NCI-H1105 treated with DMSO at 0.1 percent for 48 hours (cell line): Measurements from ENCODE around the gene DNAJC6.
"Not testable (repeated sequence)": the region's sequence is repeated elsewhere in the genome, so short reads cannot be mapped to it uniquely, and the experiment has no call there.

Source experiments
- DNase-seq: peaks from one replicate; lab custom pipeline; 2025; lab: John Stamatoyannopoulos, UW

Gene DNAJC6

DNA sequence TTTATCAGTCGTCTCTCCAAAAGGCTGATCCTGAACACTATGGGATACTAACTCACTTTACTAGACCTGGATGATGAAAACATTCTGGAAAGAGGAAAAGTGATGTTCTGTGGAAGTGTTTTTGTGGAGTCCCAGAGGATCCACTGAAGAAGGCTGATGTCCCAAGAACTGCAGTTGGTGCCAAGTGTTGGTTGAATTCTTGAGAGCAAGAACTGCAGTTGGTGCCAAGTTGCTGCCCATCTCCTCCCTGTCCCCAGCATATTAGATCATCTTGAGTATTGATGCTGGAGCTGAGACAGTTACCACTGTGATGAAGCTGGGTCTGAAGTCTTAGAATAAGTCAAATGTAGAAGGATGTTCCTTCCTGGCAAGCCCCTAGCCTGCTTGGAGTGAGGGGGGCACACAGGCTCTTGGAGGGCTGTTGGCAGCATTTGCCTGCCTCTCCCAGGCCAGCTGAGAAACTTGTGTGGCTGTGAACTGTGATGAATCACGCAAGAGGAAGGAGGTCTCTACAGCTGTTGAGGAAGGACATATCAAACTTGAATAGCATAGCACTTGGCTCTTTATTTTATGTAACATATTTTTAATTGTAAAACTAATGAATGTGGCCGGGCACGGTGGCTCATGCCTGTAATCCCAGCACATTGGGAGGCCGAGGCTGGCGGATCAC lies 48.1 kb downstream of the DNAJC6 start:
- no peak for DNase-seq

DNA sequence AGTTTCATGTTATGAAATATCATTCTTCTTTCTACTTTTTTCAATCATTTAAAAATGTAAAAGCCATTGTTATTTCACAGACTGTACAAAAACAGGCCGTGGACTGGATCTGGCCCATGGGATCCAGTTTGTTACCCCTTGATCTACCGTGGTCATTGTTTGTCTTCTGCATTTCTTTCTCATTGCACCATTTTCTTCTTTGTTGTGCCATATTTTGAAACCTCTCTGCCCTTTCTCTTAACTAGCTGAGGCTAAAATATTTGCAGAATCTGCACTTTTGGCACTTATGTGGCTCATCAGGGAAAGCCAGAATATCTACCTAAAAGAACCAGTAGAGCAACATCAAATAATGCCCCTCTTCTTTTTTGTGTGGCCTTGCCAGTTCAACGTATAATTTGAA lies 50.5 kb downstream of the DNAJC6 start:
- no peak for DNase-seq

DNA sequence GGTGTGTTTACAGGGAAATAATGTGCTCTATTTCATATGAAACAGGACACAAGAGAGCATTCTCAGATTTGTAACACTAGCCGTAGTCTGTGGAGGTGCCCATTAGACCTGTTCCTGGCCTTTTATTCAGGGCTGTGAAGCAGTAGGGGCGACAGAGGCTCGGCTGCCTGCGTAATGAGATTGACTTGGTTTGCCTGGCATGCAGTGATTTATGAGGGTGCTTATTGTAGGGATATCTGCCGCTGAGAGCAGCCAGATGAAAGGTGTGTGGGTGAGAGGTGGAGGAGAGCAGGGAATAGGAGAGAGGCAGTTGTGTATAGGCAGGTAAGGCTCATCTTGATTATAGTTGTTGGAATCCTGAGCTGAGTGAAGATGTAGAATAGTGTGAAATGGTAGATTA lies 51.3 kb downstream of the DNAJC6 start:
- DNase-seq: no peak

DNA sequence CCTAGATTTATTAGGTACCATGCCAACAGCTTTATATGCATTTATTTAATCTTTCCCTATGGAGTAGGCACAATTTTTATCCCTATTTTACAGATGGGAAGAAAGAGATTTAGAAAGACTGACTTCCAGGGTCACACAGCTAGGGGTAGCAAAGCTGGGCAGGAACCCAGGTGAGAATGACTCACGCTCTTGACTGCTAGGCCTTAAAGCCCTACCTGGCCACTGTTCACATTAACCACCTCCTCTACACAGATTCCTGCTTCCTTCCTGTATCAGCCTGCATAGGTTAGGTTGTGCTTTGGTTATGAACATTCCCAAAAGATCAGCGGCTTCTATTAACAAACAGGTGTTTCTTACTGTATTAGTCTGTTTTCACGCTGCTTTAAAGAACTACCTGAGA lies 53.2 kb downstream of the DNAJC6 start:
- no peak for DNase-seq

DNA sequence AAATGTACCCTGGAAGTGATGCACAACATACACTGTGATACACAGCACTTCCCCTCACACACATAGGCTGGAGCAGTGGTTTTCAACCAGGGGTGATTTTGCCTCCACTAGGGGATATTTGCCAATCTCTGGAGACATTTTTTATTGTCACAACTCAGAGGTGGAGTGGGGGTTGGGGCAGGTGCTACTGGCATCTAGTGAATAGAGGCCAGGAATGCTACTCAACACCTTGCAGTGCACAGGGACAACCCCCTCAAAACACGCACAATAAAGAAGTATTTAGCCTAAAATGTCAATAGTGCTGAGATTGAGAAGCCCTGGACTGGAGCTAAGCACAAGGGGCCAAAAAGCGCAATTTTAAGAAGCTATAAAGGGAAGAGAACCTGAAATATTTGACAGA lies 54.1 kb downstream of the DNAJC6 start:
- DNase-seq: no peak

DNA sequence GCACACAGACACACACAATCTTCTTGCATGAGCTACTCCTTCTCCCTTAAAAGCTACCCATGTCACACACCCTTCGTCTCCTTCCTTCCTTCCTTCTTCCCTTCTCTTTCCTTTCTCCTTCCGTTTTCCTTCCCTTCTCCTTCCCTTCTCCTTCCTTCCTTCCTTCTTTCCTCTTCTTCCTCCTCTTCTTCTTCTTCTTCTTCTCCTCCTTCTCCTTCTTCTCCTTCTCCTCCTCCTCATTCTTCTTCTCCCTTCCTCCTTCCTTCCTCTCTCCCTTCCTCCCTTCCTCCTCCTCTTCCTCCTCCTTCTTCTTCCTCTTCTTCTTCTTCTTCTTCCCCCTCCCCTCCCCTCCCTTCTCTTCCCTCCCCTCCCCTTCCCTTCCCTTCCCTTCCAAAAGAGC lies 59.1 kb downstream of the DNAJC6 start:
- no peak for DNase-seq

DNA sequence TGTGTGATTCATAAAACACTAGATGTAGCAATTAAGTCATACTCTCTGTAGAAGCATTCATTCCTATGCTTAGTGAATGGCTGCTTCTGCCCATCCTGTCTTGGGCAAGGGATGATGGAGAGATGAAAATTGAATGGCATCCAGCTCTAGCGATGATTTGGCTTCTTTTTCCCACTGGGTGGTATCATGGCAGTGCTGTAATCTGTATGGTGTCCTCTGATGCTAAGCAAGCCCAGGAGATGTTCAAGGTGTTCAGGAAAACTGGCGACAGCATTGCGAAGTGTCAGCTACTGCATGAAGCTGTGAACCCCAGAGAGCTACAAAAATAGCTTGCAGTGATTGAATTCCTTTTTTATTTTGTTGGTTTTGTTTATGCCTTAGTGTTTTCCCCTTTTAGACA lies 62.2 kb downstream of the DNAJC6 start:
- DNase-seq: peak; percentile 62

DNA sequence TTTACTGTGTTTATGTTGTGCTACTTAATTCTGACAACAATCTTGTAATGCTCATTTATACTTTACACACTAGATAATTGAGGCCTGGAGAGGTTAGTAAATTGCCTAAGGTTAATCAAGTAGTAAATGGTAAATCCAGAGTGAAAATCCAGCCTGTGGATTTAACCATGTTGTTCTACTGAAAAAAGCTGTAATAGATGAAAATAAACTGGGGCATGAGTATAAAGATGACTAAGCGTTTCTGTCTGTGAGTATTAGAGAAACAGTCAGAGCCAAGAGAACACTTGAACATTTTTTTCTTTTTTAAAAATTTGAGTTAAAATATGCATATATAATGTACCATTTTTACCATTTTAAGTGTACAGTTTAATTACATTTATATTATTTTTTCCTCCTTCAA lies 63.2 kb downstream of the DNAJC6 start:
- peak; percentile 8 for DNase-seq

DNA sequence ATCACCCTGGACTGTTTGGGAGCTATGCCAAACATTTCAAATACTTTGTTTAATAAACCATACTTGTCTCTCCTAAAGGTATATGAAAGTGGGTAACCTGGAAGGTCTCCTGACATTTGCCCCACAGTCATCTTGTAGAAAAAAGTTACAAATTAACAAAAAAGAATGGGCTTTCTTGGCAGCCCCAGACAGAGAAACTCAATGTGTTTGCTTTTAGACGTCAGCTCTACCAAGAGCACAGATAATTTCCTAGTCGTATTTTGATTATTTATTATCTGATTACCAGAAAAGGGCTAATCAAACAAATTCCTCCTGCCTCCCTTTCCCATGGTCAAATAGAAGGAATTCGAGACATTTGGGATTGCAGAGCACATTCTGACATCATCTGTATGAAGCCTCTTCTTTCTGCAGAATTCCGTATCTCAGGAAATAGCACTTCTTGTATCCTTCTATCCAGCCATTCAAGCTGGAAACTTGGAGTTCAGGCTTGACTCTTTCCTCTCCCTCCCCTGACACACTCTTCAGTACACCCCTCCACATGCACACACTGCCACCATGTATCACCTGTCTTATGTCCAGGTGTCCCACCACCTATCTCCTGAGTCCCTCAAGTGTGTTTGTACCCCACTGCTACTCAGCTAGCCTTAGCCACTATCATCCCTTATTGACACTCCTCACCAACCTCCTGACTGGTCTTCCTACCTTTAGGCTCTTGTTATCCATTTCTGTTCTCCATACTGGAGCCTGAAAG lies 68.3 kb downstream of the DNAJC6 start:
- DNase-seq: no peak

DNA sequence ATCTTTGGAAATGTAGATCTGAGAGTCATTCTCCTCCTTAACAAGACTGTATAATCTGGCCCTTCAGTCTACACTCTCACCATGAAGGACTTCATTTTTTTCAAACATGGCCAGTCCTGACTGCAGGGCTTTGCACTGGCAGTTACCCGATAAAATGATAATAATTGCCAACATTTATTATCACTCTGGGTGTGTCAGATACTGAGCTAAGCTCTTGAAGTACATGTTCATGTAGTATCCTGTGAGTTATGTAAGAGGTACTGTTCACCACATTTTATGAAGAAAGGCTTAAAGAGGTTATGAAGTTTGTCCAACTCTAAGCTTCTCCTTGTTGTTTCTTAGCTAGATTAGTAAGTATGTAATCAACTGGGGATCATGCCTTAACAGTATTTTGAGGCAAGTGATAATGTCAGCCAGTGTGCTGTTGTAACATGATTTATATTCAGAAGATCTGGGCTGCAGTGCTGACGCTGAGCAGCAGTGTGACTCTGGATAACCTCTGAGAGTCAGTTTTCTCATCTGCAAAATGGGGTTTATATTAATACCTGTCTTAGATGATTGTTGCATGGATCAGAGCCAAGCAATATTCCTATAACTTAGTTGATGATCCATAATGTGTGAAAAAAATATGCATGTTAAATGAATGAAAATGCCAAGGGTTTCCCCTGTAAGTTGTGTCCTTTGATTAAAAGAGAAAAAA lies 69.1 kb downstream of the DNAJC6 start:
- no peak for DNase-seq

DNA sequence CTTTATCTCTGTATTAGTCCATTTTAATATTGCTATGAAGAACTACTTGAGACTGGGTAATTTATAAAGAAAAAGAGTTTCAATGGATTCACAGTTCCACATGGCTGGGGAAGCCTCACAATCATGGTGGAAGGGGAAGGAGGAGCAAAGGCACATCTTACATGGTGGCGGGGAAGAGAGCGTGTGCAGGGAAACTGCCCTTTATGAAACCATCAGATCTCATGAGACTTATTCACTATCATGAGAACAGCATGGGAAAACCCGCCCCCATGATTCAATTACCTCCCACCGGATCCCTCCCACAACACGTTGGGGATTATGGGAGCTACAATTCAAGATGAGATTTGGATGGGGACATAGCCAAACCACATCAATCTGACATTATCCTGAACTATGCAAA lies 75.1 kb downstream of the DNAJC6 start:
- DNase-seq: not testable (repeated sequence)

DNA sequence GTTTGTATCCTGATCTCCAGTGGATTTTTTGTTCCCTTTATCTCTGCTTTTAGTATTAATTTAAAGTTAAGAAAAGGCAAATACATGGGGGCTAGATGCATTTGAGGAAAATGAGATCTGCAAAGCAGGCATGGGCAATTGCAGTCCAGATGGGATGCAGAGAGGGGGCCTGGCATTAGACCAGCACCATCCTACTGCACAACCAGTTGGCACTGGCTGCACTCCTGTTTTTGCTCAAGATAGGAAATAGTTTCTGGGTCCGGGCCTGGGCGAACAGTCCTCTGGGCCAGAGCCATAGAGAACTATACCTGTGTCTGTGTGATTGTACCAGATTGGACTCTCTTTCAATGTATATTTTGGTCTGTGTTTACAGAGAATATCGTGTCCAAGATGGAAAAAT lies 77.1 kb downstream of the DNAJC6 start:
- no peak for DNase-seq

DNA sequence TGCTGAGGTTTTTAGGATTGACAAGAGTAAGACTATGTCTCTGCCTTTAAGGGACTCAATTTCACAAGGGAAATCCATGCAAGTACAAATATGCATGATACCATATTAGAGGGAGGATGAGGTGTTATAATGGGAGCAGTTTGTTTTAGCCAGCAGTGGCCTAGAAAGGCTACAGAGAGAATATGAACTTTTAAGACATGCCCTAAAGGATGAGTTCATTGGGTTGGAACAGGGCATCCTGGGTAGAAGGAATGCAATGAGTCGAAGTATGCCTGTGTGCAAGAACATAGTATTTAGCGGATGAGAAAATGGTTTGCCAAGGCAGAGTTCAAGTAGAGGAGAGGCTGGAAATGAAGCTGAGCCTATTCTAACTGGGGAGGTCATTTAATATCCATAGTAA lies 78.5 kb downstream of the DNAJC6 start:
- DNase-seq: no peak

DNA sequence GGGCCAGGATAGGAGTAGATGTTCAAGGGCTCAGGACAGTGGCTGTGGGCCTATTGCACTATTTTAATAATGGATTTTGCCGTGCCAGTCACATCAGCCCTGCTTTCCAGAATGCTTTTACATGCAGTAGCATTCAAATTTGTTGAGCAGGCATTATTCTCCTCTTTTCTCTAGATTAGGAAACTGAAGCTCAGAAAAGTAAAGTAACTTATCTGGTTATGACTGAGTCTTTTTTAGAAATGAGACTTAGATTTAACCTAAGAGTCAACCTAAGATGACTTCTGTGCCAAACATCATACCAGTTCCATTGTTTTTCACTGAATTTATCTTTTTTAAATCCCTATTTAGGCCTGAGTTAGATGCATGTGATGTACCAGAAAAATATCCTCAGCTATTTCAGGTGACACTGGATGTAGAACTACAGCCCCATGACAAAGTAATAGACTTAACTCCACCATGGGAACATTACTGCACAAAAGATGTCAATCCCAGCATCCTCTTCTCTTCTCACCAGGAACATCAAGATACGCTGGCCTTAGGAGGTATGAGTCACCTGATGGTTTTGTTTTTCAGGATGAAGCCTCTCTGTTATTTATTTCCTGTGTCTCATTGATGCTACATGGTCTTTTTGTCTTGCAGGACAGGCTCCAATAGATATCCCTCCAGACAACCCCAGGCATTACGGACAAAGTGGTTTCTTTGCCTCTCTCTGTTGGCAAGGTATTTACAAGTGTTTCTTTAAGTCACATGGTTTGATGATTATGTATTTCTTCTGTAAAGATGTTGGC lies 79.8 kb downstream of the DNAJC6 start:
- DNase-seq: no peak

DNA sequence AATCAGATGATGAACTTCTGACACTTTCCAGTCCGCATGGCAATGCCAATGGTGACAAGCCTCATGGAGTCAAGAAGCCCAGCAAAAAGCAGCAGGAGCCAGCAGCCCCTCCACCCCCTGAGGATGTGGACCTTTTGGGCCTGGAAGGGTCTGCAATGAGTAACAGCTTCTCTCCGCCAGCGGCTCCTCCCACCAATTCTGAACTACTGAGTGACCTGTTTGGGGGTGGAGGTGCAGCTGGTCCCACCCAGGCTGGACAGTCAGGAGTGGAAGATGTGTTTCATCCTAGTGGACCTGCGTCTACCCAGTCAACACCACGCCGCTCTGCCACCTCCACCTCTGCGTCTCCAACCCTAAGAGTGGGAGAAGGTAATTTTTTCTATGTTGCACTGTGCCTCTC lies 83.2 kb downstream of the DNAJC6 start:
- no peak for DNase-seq

DNA sequence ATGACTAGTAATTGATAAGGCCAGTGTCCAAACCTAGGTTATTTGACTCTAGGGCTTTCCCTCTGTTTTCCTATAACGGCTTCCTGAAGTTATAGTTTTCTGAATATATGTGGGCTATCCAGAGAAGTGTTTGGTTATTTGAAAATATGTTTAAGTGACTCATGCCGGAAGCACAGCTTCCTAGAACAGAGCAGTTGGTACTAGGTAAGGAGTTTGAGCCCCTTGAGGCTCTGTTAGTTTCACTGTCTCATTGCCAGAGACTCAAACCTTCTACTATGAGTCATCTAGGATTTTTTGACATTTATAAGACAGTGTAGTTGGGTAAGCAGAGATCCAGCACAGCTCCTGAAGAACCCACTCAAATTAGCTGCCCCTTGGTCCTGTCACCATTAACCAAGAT lies 84.0 kb downstream of the DNAJC6 start:
- DNase-seq: no peak

DNA sequence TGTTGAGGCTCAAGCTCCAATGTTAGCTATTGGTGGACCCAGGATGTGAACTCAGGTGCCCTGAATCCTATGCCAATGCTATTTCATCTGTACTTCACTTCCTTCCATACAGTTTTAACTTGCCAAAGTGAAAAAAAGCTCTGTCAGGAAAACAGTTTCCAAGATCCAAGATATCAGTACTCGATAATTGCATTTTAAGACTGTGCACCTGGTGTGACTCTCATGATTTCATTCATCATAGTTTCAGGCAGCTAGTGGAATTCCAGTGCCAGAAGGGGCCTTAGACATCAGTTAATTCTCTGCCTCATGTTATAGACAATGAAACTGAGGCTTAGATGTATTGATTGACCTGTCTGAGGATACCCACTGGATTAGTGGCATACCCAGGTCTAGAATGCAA lies 84.6 kb downstream of the DNAJC6 start:
- no peak for DNase-seq

DNA sequence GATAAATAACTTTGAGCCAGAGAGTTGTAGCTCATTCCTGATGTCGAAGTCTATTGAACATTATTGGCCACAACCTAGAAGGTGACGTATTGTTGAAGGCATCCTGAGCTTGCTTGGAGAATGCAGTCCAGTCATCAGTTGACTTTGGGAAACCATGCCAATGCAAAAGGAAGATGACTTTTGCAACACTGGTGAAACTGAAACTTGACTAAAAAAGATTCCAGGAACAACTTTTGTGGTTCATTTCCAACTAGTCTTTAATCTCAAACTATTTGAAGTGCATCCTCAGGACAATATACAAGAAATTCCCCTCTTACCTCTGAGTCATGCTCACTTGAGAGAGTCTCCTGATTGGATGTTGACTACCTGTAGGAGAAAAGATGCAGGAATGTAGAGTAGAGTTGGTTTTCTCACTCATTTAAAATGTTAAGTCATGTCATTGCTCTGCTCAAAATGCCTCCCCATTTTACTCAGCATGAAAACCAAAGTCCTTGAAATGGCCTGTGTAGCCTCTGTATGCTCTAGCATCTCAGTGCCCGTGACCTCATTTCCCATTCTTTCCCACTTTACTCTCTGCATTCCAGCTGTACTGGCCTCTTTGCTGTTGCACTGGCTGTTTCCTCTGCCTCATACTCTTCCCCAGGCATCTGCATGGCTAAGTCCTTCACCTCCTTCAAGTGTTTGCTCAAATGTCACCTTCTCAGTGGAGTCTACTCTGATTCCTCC lies 86.7 kb downstream of the DNAJC6 start:
- no peak for DNase-seq

DNA sequence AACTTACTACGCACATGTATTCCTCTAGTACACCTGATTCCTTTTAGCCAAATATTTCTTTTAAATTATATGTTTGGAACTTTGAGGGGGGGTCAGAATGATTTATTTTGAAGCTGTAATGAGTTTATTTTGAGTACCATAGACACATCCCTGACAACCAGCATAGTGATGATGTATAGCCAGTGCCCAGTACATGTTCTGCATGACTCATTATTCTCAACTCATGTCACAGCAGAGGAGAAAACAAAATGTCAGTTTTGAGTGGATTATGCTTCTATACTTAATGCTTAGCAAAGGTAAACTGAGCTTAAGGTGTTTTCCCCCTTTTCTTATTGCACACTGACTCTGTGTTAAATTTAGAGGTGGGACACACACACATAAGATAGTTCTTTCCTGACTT lies 88.7 kb downstream of the DNAJC6 start:
- no peak for DNase-seq

DNA sequence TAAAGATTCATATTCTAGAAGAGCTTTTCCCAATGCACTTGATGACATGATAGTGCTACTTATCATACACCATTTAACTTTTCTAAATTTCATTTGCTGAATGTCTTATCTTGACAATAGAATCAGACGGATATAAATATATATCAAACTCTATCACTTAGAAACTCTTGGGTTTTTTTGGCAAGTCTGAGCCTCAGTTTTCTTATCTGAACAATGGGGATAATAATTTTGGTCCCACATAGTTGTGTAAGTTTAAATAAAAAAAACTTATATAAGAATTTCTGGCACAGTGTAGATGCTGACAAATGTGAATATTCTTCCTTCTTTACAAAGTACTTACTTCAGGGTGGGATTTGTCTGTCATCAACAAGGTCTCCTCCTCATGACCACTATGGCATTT lies 89.7 kb downstream of the DNAJC6 start:
- DNase-seq: no peak

DNA sequence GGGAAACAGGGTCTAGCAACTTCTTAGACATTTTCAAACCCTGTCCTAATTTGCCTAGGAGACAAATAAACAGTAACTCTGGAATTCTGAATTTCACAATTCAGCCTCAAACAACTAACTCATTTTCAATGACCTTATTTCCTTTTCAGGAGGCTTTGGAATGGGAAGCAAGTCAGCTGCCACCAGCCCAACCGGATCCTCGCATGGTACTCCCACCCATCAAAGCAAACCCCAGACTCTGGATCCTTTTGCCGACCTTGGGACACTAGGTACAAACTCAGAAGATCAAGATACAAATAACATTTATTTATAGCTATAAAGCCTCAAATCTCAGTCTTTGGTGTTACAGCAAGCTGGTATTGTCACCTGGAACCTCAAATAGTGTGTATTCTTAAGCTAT lies 92.3 kb downstream of the DNAJC6 start:
- no peak for DNase-seq

DNA sequence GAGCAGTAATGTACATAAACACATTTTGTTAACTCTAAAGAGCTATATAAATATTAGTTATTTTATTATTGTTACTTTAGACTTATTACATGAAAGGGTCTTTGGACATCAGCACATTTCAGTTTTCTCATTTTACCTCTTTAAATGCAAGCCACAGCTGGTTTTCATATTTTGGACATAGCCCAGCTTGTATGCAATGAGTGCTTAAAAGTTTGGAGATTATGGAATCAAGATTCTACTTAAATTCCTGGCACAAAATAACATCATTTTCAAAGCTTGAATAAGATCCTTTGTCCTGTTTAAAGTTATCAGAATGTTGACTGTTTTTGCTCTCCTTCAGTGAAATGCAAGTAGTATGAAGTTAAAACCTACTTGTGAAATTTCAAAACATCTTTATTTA lies 95.6 kb downstream of the DNAJC6 start:
- no peak for DNase-seq
